GM19463 (cell line): ENCODE results near the gene PIMREG.
"Not testable (repeated sequence)": the region's sequence is repeated elsewhere in the genome, so short reads cannot be mapped to it uniquely, and the experiment has no call there.

ENCODE experiments used
- ATAC-seq: cut with Tn5 transposase; IDR thresholded peaks from one replicate; pipeline ENCODE4 v1.9.1; 2021; ENCODE audit warnings: mild to moderate bottlenecking, moderate library complexity; ENCODE audit not compliant: unreplicated experiment

Gene PIMREG

DNA sequence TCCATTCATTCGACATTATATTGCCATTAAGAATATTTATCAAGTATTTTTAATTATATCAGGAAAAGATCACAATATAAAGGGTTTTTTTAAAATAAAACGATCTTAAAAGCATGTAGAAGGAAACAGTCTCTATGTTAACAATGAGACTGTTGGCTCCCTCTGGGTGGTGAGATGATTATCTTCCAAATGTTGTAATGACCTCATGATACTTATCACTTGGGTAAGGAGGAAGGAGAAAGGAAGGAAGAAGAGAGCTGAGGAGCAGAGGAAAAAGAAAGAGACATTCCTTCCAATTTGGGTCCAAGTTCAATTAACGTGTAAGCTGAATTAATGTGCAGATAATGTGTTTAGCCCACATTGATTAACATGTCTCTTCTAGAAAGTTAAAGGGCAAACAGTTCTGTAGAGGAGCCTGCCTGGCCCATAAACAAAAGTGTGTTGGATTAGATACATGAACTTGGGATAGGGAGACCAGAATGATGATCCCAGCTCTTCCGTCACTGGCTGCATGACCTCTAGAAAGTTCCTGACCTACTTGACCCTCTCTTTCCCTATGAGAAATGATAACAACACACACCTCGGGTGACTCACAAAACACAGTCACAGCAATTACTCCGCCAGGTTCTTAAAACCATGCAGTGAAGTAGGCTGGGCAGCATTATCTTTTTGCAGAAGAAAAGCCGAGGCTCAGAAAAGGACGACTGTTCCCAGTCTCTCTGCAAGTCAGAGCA is 32.0 kb downstream of the PIMREG start:
- no peak for ATAC-seq

DNA sequence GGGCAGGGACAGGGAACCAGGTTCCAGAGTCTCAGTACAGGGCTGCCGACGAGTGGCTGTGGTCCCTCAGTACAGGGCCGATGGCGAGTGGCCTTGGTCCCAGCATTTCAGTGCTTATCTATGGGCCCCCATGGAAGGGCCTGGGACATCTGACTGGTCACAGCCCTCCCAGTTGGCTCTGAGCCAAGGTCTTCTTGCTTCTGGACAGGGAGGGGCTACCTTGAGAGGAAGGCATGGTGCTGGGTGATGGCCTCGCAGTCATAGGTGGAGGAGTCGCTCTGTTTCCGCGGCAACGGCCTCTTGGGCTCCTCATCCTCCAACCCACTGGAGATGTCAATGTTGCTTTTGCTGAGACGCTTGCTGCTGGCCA is 32.5 kb downstream of the PIMREG start:
- no peak for ATAC-seq

DNA sequence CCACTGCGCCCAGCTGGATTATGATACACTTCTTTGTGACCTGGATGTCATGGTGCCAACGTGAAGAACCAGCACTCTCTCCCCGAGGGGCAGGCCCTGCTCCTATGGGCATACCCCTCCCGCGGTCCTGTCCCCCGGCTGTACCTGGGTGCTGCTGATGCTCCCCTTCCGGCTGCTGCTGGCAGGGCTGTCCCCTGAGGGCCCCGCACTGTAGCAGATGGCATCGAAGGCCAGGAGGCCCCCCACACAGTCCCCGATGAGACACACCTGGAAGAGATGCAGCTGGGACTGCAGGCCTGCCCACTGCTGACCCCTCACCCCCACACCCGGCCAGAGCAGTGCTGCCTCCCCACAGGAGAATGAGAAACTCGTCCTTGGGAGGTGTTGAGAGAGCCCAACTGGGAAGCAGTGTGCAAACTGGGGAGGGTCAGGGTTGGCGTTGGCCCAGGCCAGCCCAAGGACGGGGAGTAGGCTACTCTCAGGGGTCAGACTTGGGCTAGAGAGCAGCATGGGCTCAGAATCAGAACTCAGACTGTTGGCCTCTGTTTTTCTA is 33.7 kb downstream of the PIMREG start:
- no peak for ATAC-seq

DNA sequence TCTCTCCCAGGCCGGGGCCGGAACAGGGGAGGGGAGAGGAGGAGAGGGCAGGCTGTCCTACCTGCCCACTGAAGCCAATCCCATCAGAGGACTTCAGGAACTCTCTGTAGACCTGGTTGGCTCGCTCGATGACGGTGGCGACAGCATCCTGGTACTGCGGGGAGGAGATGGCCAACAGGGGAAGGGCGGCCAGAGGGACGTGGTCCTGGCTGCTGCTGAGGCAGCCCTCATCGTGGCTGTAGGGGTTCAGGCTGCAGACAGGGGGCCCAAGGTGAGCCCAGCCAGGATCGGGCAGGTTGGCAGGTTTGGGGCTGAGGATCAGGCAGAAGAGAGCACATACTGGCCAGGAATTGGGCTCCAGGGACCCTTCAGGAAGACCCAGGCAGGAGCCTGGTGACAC is 34.2 kb downstream of the PIMREG start:
- no peak for ATAC-seq

DNA sequence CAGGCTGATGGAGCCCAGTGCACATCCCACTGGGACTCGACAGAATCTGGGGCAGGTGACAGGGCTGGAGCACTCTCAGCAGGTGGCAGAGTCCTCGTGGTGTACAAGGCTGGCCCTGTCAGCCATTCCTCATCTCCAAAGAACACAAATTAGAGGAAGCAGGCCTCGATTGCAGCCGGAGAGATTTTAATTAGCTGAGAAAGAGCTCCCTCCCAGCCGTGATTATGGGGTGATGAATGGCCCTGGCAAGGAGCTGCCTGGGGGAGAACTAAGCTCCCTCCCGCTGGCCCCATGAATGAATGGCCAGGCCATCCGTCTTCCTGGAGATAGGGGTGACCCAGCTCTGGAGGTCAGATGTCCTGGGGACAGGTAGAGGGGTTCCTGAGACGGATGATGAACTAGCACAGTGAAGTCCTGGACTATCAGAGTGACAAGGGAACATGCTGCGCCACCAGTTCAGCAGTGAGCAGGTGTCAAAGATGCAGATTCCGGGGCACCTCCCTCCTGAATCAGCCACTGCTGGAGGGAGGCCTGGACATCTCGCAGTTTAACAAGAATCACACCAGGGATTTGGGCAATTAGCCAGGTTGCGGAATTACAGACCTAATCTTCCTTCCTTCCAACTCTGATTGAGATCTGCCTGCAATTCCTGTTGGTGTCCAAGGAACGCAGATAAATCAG is 35.5 kb downstream of the PIMREG start:
- no peak for ATAC-seq

DNA sequence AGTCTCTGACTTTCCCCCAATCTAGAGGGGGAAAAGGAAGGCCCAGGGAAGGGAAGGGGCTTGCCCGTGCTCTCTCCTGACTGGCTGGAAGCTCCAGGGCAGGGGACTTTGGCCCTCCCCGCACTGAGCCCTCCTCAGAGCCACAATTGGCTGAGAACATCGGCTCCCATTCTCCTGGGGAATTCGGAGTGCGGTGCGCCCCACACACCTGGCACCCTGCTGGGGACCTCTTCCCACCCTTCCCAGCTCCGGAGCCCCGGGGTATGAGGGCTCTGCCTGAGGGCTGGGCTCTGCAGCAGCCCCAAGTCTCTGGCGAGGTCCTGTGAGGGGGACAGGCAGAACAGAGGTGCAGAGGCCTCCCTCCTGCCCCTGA is 36.0 kb downstream of the PIMREG start:
- ATAC-seq, result no peak

DNA sequence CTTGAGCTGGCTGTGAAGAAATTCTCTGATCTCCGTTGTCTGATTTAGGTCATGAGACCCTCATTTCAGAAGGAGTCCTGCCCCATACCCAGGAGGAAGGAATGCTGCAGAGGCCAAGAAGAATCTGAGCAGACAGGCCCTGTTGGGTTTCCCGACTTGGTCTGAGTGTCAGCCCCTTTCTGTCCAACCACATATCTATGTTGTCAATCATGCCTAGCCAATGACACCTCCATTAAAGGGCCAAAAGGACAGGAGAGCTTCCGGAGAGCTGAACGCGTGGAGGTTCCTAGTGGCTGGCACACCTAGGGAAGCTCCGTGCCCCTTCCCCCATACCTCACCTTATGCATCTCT is 37.8 kb downstream of the PIMREG start:
- no peak for ATAC-seq

DNA sequence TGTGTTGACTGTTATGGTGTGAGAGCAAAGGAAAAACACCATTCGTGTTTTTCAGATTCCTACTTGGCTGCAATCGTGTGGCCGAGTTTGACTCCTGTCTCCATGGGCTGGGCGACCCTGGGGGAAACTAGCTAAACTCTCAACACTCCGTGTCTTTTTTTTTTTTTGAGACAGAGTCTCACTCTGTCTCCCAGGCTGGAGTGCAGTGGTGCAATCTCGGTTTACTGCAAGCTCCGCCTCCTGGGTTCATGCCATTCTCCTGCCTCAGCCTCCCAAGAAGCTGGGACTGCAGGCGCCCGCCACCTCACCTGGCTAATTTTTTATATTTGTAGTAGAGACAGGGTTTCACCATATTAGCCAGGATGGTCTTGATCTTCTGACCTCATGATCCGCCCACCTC is 38.5 kb downstream of the PIMREG start:
- ATAC-seq, result not testable (repeated sequence)

DNA sequence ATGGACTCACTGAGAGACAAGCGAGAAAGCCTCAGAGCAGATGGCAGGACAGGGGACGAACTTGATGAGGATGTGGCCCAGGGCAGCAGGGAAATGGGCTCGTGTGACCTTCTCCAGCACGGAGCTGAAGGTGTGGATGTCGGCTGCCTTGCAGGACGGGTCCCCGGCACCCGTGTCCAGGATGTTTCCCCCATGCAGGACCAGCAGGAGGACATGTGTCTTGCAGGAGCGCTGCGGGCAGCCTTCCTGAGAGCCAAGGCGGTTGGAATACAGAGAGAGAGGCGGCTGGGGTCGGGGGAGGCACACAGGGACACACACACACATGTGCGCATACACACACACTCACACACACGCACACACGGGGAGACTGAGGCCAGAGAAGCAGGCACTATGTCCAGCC is 39.3 kb downstream of the PIMREG start:
- no peak for ATAC-seq

DNA sequence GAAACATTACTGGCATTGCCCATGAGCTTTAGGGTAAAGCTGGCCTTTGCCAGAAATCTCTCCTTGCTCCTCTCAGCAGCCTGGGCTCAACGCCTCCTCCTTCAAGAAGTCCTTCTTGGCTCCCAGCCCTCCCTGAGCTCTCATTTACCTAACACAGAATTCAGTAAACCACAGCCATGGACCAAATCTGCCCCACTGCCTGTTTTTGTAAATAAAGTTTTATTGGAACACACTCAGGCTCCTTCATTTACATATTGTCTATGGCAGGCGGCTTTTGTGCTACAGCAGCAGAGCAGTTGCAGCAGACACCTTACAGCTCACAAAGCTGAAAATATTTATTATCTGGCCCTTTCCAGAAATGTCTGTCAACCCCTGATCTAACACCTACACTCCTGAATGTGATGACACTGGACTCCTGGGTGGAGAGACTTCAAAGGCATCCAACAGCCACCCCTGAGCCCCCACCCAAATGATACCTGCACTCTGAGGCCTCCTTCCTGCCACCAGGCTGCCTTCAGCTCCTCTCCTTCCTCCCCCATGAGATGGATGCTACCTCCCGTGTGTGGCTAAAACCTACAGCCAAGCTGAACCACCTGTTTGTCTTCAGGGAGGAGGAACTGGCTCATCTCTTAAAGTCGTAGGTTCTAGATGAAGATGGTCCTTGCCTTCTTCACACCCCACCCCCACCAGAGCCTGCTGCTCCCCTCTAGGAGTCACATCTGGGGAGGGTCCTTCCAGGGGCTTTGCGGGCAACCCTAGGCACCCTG is 41.6 kb downstream of the PIMREG start:
- ATAC-seq, result no peak

DNA sequence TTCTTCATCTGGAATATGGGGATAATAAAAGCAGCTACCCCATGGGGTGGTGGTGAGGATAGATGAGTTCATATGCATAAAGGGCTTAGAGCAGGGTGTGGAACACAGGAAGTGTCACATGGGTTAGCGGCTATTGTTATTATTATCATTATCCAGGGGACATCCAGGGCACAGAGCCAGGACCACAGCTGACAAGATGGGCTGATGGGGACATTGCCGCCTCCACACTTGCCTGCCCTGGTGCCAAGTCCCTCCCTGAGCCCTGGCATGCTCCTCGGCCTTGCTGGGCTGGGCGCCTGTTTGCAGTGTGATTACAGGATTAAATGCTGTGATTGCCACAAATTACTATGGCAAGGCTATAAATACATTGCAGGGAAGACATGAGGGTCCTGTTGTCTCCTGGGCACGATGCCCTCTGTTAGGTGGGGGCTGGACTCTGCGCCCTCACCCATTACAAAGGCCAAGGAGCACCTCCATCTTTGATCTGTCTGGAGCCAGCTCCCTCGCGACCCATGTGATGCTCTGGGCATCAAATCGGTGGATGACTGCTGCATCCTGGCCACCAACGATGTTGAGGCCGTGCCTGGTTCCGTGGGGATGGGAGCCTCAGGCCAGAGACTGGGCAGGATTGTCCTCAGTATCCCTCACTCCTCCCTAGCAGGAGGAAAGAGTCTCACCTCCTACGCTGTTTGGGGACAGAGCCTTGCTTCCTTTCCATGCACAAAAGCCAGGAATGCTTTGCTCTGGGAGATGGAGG is 43.2 kb downstream of the PIMREG start:
- ATAC-seq, result no peak

DNA sequence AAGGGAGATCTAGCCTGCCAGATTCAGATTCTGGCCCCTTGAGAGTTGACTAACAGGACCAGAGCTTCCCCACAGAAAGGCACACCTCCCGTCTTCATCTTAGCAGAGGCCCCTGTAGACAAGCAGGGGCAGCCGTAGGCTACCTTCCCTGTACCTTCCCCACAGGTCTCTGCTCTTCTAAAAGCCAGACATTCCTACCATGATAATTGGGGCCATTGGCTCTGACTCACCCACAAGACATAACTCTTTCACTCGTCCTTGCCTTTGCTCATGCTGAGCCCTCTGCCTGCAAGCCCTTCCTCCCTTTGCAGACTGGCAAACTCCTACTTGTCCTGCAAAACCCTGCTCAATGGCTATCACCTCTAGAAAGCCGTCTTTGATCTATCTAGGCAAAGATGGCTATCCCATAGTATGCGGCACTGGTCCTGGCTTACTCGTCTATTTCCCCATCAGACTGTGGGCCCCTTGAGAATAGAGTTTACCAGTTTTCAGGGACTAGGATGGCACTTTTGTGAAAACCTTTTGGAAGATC is 43.8 kb downstream of the PIMREG start:
- ATAC-seq, result no peak

DNA sequence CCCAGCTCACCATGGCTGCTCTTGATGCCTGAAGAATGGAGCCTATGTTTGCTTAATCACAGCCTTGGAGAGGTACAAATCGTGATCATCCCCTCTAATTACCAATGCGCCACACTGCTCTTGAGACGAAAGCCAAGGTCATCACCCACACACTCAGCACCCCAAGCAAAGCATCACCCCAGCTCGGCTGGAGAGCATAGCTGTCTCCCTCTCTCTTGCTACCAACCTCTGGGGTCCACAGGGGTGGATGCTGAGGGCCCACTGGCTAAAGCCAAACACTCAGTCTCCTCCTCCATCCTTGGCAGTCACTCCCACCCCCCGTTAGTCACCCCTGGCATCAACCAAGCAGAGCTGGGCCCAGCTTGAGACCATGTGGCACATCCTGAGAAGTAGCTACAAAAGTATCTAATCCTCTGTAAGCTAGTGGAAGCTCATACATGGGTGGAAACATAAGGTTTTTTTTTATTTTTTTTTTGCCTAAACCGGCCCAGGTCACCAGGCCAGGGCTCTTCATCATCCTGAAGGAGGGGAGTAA is 44.8 kb downstream of the PIMREG start:
- no peak for ATAC-seq

DNA sequence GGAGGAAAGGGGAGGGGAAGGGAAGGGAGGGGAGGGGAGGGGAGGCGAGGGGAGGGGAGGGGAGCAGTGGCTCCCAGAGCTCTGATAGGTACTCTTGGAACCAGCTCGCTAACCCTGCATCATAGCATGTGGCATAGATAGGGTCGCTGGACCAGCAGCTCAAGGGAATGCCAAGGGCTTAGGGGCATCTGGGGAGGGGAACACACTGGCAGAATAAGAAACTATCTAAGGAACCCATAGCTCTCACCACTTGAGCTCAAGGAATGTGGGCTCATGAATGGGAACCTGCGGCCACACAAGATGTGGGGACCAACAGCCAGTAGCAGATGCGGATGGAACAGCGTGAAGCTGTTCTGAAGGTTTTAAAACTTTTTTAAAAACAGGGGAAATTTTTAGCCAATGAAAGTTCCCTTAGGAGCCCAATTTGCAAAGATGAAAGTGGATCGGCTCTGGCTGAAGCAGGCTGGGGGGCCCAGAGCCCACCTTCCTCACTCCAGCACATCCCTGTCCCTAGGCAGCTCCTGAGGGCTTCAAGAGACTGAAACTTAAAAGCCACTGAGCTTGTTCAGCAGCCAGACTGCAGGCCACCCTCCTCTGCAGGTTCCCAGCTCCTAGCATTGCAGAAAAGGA is 46.9 kb downstream of the PIMREG start:
- ATAC-seq, result no peak

DNA sequence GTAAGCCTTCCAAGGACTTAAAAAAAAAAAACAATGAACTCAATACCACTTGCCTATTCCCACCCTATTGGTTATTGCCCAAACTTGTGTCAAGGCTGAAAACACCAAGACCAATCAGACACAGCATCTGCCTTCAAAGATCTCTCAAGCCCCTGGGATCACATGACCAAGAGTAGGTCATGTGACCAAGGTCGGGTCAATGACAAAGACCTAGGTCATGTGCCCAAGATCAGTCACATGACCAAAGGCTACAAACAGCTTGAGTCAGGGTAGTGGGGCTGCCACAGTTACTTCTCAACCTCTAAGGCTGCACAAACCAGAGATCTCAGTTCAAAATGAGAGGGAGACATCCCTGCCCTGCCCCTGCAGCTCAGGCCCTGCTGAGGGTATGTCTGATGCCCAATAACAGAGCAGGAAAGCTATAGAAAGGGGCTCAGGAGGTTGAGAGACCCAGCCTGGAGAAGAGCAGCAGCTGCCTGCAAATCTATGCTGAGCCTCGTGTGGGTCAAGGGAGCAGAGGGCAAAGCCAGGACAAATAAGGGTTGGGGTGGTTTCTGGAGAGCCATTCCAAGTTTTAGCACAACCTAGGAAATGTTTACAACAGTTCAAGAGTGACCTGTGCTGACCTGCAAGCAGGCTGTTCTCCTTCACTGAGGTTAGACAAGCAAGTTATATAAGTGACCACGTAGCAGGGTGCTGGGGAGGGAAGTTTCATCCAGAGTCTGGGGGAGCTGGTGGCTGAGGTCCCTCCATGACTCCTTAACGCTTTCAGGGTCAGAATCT is 48.8 kb downstream of the PIMREG start:
- no peak for ATAC-seq

DNA sequence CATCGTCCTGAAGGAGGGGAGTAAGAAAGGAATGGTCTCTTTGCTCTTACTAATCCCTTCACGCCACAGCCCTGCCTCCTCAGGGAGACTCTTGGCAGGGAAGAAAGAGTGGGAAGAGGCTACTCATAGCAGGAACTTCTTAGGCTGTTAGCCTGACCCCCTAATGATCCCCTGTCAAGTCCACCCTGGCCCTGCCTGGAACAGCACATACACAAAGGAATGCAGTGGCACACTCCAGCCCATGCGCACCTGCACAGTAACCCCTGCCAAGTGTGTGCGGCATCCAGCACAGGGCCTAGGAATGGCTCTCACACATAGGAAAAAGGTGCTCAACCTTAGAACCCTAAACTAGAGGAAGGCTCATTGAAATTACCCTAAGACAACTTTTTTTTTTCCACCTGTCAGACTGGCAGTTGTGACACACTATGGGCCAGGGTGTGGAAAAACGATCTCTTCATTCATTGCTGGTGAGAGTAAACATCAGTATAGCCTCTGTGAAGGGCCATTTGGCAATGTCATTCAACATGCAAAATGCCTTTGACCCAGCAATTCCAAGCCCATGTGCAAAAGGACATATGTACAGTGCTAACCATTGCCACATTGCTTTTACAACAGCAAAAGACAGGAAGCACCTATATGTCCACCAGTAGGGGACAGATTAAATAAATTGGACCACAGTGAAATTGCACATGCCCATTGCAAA is 50.1 kb downstream of the PIMREG start:
- no peak for ATAC-seq

DNA sequence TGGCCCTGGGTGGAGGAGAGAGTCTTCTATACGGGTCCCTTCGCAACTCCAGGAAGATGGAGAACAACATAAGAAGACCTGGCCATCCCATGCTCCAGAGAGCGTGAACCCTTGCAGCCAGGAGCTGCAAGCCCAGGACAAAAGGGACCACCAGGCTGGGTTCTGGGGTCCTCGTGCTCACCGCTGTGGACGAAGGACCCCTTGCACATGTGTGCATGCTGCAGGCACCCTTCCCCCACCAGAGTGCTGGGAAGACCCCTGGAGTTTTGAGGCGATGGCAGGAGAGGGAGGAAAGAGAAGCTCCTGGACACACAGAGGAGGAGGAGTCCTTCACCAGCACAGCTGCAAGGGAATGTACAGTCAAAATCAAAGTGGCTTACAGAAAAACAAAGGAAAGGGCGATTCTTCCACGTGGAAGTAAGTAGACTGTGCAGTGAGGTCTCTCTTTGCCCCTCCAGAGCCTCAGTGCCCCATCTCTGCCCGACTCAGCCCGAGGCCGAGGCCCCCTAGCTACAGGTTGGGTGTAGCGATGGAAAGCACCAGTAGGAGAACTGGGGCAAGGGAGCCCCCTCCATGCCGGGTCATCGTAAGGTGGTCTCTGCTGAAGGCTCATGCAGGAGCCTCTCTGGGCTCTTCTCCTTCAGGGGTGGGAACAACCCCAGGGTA is 51.3 kb downstream of the PIMREG start:
- no peak for ATAC-seq

DNA sequence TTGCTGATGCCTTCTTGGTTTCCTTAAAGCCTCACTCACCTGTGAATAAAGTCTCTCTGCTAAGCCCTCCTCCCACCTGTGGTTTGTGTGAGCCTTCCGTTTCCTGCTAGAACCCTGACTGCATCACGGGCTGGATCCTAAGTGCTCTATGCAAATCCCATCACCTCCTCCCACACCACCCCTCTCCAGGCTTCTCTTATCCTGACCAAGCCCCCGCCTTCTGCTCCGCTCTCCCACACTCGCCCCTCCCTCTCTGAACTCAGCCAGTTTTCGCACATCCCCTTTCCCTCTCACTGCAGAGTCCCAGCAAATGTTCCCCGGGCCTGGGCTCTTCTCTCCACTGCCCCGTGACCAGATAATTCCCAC is 51.8 kb downstream of the PIMREG start:
- no peak for ATAC-seq
